Glomerular endothelial cell (primary cell): ENCODE measurements around the gene PARD3. TPM values are rescaled to one million over a fixed set of nuclear protein-coding genes. Genes with fewer than 3 reads are reported as not detected.

ENCODE experiments used
- DNase-seq: peaks from one replicate; pipeline ENCODE4 v3.0.0-alpha.2; 2011; ENCODE audit warnings: low read depth, low spot score; ENCODE audit errors: extremely low read depth
- total RNA-seq: library from RNA; depleted of rRNA; stranded (reverse); fragments of >200 nt; gene quantifications from 2 replicates; pipeline ENCODE4 v1.2.3, GENCODE V29; 2015

The PARD3 gene
- total RNA-seq, 1 donor from 2014 or later = 23.0 TPM

DNA sequence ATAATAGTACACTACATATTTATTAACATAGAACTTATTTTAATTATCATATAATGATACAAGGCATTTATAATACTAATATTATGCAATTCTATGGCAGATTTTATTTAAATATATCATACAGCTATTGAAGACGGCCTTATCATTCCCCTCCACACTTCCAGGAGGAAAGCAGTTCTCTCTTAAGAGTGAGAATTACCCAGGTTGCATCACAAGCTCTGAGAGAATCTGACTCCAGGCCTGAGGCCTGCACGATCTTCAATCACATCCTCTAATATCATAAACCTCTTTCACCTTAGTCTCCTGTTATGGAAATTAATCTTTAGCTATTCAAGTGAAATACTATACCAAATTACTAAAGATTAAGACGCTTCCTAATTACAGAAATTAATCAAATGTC lies 564.4 kb downstream of the PARD3 start:
- no peak for DNase-seq

DNA sequence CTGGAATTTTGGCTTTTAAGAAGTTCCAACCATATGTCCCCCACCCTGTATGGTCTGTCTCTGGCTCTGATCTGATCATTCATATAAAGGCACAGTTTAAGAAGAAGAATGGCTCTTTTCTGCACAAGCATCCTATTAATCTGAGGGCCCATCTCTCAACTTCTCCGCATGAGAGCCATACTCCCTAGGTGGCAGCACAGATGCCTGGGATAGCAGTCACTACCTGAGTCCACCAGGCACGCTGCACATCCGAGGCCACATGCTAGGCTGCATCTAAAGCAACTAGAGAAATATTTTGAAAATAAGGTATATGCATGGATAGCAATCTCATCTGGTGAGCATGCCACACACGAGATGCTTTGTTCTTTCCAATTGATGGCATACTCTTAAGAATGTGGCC lies 565.5 kb downstream of the PARD3 start:
- no peak for DNase-seq

- no peak for DNase-seq
These were observed 567.5 kb downstream of the PARD3 start for GRCh38 chr10:34247560-34247959.

- DNase-seq = no peak
These were observed 570.2 kb downstream of the PARD3 start for GRCh38 chr10:34244756-34245484.

DNA sequence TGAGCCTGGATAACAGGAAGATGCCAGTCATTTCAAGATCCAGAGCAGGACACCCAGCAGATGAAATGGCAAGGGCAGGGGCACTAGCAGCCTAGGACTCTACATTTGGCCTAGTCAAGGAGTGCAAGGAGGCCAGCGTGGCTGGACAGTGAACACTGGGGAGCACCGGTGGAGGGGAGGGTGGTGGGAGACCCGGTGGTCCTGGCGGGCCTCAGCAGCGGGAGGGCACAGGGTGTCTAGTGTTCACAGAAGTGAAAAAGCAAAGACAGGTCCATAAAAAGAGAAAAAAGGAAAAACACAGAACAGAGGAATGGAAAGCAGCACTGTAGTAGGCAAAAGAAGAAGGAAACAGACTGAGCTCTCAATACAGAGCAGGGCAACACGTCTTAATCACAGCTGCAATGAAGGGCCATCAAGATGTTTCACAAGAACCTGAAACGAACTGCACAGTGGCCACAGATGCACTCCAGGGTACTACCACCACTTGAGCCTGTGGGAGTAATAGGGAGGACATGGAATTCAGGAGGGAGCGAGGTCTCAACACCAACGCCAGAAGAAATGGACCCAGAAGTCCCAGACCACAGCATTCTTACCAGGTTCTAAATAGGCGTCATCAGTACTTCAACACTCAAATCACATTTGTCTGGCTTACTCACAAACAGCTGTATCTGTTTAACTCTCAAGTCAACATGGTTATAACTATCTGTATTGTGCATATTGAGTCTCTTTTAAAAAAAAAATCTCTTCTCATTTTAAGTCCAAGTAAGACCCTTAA lies 573.7 kb downstream of the PARD3 start:
- no peak for DNase-seq

GRCh38 chr10:34240039-34240438 lies 575.1 kb downstream of the PARD3 start:
- DNase-seq = no peak

GRCh38 chr10:34237898-34238455 lies 577.1 kb downstream of the PARD3 start:
- DNase-seq = no peak

DNA sequence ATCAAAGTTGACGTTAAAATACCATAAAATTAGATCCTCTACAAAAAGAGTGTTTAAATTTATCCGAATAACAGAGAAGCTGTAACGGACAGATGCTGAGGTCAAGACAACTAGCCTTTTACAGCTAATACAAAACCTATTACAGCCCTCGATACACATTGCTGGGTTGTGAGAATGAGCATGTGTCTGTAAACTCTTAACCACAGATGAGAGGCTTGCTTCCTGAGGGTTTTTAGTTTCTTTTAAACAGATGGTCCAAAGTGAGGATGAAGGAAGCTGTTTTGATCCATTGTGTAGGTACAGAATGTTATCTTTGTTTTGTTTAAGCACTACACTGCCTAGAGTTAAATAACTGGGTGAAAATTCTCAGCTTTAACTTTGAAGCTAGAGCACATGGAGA lies 578.2 kb downstream of the PARD3 start:
- no peak for DNase-seq

GRCh38 chr10:34235164-34235832 lies 579.8 kb downstream of the PARD3 start:
- no peak for DNase-seq

GRCh38 chr10:34232481-34232880 lies 582.6 kb downstream of the PARD3 start:
- no peak for DNase-seq

DNA sequence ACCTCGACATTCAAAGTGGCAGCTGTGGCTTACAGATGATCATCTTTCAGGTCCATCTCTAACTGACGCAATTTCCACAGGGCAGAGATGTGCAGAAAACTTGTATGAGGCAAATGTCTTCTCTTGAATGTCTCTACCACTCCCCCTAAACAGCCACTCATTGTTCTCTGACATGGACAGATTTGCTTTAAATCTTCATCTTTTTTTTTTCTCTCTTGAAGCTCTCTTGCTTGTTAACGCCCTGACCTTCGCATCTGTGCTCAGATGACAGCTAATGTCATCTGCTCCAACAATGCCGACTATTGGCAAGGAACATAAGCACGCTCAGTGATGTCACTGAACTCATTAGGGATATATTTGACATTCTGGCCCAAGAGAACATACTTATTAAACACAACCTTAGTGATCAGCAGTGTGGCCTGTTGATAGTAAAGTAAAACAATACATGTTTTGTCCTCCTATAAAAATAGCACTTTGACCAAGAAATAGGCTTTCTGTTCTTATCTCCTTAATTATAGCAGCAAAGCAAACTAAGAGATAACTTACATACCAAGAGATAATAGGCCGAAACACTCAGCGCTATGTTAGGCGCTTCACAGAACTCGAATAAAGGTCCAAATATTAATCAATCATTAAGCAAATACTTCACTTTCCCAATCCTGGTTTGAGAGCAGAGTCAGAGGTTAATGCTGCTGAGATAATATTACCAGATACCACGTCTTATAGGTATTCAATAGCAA lies 583.5 kb downstream of the PARD3 start:
- DNase-seq = no peak

- no peak for DNase-seq
These were observed 585.2 kb downstream of the PARD3 start for GRCh38 chr10:34229917-34230316.

DNA sequence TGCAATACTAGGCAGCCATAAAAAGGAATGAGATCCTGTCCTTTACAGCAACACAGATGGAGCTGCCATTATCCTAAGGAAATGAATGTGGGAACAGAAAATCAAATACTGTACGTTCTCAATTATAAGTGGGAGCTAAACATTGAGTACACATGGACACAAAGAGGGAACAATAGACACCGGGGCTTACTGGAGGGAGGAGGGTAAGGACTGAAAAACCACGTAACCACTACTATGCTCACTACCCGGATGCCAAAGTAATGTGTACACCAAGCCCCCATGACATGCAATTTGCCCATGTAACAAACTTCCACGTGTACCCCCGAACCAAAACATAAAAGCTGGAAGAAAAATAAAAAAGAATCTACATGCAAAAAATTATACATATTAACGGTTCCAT lies 587.0 kb downstream of the PARD3 start:
- DNase-seq = no peak

DNA sequence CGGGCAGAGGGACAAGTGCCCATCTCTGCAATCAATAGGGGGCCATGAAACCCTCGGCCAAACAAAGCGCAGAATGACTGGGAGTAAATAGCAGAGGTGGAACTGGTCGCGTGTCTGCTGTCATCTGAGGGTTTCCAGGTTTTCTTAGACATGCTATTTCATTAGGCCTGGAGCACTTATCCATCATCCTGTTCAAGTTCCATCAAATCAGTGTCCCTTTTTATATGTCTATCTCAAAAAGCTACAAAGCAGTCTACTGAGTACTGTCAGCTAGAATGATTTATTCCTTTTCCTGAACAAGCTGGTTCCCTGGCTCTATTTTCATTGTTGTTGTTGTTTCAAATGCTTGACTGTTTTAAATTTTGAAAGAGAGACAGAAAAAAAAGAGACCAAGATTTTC lies 590.5 kb downstream of the PARD3 start:
- no peak for DNase-seq

DNA sequence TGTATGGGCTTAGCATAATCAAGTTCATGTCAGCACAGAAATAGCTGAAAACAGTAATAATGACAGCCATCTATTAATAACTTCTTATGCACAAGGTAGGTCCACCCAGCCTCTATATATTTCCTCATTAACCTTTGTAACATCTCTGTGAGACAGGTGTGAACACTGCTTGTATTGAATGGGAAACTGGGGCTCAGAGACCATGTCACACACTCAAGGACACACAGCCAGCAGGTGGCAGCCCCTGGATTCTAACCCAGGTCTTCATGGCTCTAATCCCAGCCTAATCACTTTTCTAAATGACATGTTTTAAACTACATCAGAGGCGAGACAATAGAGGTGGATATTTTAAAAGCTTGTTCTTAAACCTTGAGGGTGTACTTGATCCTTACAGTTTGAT lies 591.4 kb downstream of the PARD3 start:
- DNase-seq = no peak

- no peak for DNase-seq
These were observed 592.7 kb downstream of the PARD3 start for GRCh38 chr10:34222359-34222758.

GRCh38 chr10:34219753-34220548 lies 595.1 kb downstream of the PARD3 start:
- no peak for DNase-seq

DNA sequence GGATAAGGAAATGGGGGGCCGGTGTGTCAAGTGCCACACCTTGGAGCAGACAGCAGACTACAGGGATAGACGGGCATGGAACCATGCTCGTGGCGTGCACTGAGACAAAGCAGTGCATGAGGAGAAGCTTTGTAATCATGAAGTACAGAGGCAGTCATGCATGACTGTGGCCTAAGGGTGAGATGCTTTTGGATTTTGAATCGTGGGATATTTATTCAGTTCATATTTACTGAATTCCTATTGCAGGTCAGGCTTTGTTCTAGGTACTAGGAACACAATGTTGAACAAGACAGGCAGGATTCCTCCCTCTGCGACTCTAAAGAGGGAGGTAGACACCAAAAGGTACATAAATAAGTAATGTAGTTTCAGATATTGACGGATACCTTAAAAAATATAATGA lies 597.6 kb downstream of the PARD3 start:
- no peak for DNase-seq

- DNase-seq = no peak
These were observed 598.6 kb downstream of the PARD3 start for GRCh38 chr10:34216348-34216945.

DNA sequence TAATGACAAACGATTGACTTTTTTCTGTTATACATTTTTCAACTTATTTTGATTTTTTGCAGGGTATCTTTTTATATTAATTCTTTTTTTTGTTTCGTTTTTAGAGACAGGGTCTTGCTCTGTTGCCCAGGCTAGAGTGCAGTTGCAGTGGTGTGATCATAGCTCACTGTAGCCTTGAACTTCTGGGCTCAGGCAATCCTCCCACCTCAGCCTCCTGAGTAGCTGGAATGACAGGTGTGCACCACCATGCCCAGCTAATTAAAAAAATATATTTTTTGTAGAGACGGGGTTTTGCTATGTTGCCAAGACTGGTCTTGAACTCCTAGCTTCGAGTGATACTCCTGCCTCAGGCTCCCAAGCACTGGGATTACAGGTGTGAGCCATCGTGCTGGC lies 601.3 kb downstream of the PARD3 start:
- no peak for DNase-seq
